NCI-H2107 treated with DMSO at 0.1 percent for 48 hours (cell line): ENCODE data around the gene DLGAP4.
"Not testable (repeated sequence)": the region's sequence is repeated elsewhere in the genome, so short reads cannot be mapped to it uniquely, and the experiment has no call there.

ENCODE experiments used
- DNase-seq: peaks from one replicate; lab custom pipeline; 2025; ENCODE audit not compliant: unreplicated experiment; lab: John Stamatoyannopoulos, UW

Gene DLGAP4

GRCh38 chr20:36548704-36549627 is 242.8 kb downstream of the DLGAP4 start:
- DNase-seq: no peak

- DNase-seq: no peak
Measured at GRCh38 chr20:36549628-36549941, 243.4 kb downstream of the DLGAP4 start.

- no peak for DNase-seq
Measured at GRCh38 chr20:36549942-36550789, 244.0 kb downstream of the DLGAP4 start.

- no peak for DNase-seq
Measured at GRCh38 chr20:36550790-36551299, 244.7 kb downstream of the DLGAP4 start.

- DNase-seq: no peak
Measured at GRCh38 chr20:36555248-36555647, 249.1 kb downstream of the DLGAP4 start.

GRCh38 chr20:36562724-36563123 is 256.6 kb downstream of the DLGAP4 start:
- DNase-seq: no peak

GRCh38 chr20:36563374-36563773 is 257.2 kb downstream of the DLGAP4 start:
- DNase-seq: no peak

- DNase-seq: not testable (repeated sequence)
Measured at GRCh38 chr20:36564078-36564725, 258.1 kb downstream of the DLGAP4 start.

GRCh38 chr20:36564726-36565121 is 258.6 kb downstream of the DLGAP4 start:
- not testable (repeated sequence) for DNase-seq

- DNase-seq: no peak
Measured at GRCh38 chr20:36565520-36565919, 259.4 kb downstream of the DLGAP4 start.

GRCh38 chr20:36569847-36570429 is 263.8 kb downstream of the DLGAP4 start:
- no peak for DNase-seq

GRCh38 chr20:36571564-36572504 is 265.7 kb downstream of the DLGAP4 start:
- DNase-seq: no peak

- DNase-seq: no peak
Measured at GRCh38 chr20:36572701-36573102, 266.6 kb downstream of the DLGAP4 start.

- no peak for DNase-seq
Measured at GRCh38 chr20:36573103-36573797, 267.1 kb downstream of the DLGAP4 start, which contains the start of gene TGIF2. Gene TGIF2, plus strand, starts transcription at chr20:36573597. Its CDS starts 5,178 bp downstream, at chr20:36578775.

GRCh38 chr20:36573798-36574365 is 267.7 kb downstream of the DLGAP4 start:
- DNase-seq: no peak

- no peak for DNase-seq
Measured at GRCh38 chr20:36574366-36575135, 268.4 kb downstream of the DLGAP4 start.

- no peak for DNase-seq
Measured at GRCh38 chr20:36576081-36576445, 269.9 kb downstream of the DLGAP4 start.
